SK-MEL-5 (cell line): ENCODE results near the gene PDE6A. TPM values are rescaled to one million over a fixed set of nuclear protein-coding genes. Genes with fewer than 3 reads are reported as not detected.
A peak's percentile ranks its signal among the peaks of the same experiment; 100 is the strongest.
"Not testable (repeated sequence)": the region's sequence is repeated elsewhere in the genome, so short reads cannot be mapped to it uniquely, and the experiment has no call there.

ENCODE experiments used
- DNase-seq: peaks from one replicate; pipeline ENCODE4 v3.0.0-alpha.2; 2016; ENCODE audit warnings: low read depth, low spot score
- in situ Hi-C: cut with HindIII; loops from 2 replicates; pipeline ENCODE4 v1.10.0; 2016; ENCODE audit warnings: low sequenced_read_pairs, high pct_unique_total_duplicates, low pct_unique_long_range_greater_than_20kb
- total RNA-seq: library from RNA; depleted of rRNA; stranded (reverse); fragments of >200 nt; shearing (Covaris generic); gene quantifications from 2 replicates; pipeline ENCODE4 v1.2.3, GENCODE V29; 2014

The PDE6A gene
- total RNA-seq, 1 experiment from 2014 or later, result 0.26 TPM

GRCh38 chr5:149957855-149958254, 13.3 kb upstream of the PDE6A start:
- in situ Hi-C loops, result no loop called here
- no peak for DNase-seq

DNA sequence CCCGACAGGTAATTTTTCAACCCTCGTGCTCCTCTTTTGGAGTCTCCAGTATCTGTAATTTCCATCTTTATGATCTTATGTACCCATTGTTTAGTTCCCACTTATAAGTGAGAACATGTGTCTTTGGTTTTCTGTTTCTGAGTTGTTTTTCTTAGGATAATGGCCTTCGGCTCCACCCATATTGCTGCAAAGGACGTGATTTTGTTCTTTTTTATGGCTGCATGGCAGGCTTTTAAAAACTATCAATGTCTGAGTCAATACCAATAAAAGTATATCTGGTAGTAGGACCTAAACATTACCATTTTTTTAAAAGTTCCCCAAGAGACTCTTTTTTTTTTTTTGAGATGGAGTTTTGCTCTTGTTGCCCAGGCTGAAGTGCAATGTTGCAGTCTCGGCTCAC, 12.1 kb upstream of the PDE6A start:
- DNase-seq, result no peak
- in situ Hi-C loops, result no loop called here

- in situ Hi-C loops, result no loop called here
- DNase-seq, result peak; percentile 81
These were observed 10.2 kb upstream of the PDE6A start for GRCh38 chr5:149954798-149955197.

GRCh38 chr5:149953436-149954121, 9.0 kb upstream of the PDE6A start:
- in situ Hi-C loops, result no loop called here
- peak; percentile 76 for DNase-seq

DNA sequence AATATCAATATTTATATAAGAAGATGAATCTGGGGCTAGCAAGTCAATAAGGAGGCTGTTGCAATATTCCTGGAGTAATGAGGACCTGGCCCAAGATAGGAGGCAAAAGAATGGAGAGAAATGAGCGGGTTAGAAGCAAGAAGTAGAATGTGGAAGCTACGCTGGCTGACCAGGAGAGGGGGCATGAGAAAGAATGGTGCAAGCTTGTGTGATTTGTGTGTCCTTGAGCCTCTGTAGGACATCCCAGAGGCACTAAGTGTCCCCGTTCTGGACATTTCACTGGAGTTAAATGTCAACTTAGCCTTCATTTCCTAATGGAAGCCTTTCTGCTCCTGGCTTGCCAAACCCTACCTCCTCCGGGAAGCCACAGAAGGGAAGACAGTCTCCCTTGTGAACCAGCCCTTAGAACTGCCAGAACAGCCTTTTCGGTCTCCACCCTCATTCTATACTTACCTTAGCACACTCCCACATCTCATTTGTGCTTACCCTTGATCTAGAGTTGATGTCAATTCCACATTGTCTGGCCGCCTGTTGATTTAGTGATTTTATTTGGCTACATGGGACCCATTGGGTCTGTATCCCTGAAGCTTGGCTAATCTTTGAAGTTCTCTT, 6.7 kb upstream of the PDE6A start:
- in situ Hi-C loops, result no loop called here
- DNase-seq, result peak; percentile 62

DNA sequence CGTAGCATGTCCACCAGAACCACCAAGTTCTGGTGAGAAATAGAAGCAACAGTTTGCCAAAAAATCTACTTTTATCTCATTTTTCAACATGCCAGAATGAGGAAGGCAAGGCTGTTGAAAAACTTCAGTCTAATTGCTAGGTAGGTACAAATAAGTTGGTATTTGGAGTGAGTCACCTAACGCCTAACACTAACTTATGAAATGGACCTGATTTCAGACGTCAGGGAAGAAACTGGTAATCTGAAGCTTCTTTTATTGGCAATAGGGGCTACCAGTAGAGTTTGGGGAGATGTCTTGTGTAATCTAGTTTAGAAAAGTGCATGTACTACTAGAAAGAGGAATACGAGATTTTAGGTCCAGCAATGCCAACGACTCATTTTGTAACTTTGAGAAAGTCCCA, 4.4 kb upstream of the PDE6A start:
- in situ Hi-C loops, result no loop called here
- no peak for DNase-seq

GRCh38 chr5:149946118-149946517, 1.5 kb upstream of the PDE6A start:
- in situ Hi-C loops, result no loop called here
- no peak for DNase-seq

- in situ Hi-C loops, DNase-seq: not testable (repeated sequence)
These were observed 1.2 kb downstream of the PDE6A start for GRCh38 chr5:149943177-149943949.

DNA sequence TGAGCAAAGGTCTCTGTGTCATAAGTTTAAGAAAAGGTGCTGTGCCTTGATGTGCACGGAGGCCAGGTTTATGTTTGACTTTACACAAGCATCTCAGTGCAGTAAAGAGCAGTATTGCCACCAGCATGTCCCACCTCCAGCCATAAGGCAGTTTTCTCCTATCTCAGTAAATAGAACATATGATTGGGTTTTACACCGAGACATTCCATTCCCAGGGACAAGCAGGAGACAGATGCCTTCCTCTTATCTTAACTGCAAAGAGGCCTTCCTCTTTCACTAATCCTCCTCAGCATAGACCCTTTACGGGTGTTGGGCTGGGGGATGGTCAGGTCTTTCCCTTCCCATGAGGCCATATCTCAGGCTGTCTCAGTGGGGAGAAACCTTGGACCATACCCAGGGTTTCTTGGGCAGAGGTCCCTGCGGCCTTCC, 1.8 kb downstream of the PDE6A start:
- DNase-seq, in situ Hi-C loops: not testable (repeated sequence)

GRCh38 chr5:149942199-149942598, 2.4 kb downstream of the PDE6A start:
- in situ Hi-C loops, result no loop called here
- DNase-seq, result no peak

- in situ Hi-C loops, result no loop called here
- no peak for DNase-seq
These were observed 2.8 kb downstream of the PDE6A start for GRCh38 chr5:149941795-149942194.

- peak; percentile 99 for DNase-seq
- in situ Hi-C loops, result no loop called here
These were observed 3.5 kb downstream of the PDE6A start for GRCh38 chr5:149940941-149941644.

GRCh38 chr5:149940077-149940574, 4.5 kb downstream of the PDE6A start:
- no peak for DNase-seq
- in situ Hi-C loops, result no loop called here

- in situ Hi-C loops, result no loop called here
- DNase-seq, result no peak
These were observed 5.0 kb downstream of the PDE6A start for GRCh38 chr5:149939546-149939945.

DNA sequence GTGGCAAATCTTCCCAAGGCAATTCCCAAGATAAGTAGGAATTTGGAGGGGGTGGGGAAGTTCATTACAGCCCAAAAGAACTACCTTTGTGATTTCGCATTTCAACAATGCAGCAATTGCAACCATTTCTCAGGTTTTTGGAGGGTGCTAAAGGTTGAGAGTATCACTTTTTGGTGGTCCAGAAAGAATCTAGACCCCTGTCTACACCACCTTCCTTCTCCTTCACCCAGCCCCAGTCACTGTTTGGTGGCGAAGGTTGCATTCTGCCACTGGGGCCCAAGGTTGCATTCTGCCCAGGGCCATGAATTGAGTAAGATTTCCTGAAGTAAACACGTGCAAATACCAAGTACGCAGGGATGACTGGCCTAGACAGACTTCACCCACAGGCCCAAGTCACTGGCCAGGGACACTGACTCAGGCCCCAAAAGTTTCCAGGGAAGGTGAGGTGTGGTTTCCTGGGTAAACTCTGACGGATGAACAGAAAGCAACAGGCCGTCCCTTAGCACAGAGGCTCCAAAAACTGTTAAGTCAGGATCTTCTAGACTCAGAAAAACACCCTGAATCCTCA, 5.7 kb downstream of the PDE6A start:
- peak; percentile 71 for DNase-seq
- in situ Hi-C loops, result no loop called here

- DNase-seq, result peak; percentile 81
- in situ Hi-C loops, result no loop called here
These were observed 6.3 kb downstream of the PDE6A start for GRCh38 chr5:149938279-149938678.

GRCh38 chr5:149937610-149938009, 7.0 kb downstream of the PDE6A start:
- in situ Hi-C loops, result no loop called here
- DNase-seq, result no peak

DNA sequence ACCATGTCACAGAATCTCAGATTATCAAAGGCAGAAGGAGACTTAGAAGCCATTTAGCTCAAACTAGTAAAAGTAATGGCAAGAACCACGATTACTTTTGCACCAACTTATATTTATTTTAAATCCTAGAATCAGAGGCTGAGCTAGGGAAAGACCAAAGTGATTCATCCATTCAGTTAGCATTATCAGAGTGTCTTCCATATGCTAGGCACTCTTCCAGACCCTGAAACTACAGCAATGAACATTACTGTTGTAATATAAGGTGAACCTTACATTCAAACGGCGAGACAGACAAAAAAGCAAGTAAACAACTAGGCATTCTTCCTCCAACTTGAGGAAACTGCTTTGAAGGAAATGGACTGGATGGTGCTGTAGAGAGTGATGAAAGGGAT, 7.9 kb downstream of the PDE6A start:
- no peak for DNase-seq
- in situ Hi-C loops, result no loop called here
